Effector CD8-positive, alpha-beta T cell (primary cell): ENCODE data around the gene SNAPC2.
"Not testable (repeated sequence)": the region's sequence is repeated elsewhere in the genome, so short reads cannot be mapped to it uniquely, and the experiment has no call there.

Experiments used
- DNase-seq: peaks from one replicate; lab custom pipeline; 2025; lab: John Stamatoyannopoulos, UW

Gene SNAPC2

DNA sequence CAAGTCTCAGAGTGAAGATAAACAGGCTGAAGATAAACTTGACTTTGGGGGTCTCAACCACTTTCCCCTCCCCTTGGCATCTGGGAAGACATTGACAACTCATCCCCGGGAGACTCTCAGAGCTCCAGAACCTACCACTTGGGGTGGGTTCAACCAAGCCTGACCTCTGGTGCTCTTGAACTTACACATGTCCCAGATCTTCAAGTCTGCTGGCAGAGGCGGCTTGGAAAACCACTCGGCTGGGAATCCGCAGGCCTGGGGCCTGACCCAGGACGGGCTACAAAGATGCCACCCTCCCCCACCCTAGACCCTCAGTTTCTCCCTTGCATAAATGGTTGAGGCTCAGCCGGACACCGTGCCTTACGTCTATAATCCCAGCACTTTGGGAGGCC, 31.3 kb upstream of the SNAPC2 start:
- no peak for DNase-seq

DNA sequence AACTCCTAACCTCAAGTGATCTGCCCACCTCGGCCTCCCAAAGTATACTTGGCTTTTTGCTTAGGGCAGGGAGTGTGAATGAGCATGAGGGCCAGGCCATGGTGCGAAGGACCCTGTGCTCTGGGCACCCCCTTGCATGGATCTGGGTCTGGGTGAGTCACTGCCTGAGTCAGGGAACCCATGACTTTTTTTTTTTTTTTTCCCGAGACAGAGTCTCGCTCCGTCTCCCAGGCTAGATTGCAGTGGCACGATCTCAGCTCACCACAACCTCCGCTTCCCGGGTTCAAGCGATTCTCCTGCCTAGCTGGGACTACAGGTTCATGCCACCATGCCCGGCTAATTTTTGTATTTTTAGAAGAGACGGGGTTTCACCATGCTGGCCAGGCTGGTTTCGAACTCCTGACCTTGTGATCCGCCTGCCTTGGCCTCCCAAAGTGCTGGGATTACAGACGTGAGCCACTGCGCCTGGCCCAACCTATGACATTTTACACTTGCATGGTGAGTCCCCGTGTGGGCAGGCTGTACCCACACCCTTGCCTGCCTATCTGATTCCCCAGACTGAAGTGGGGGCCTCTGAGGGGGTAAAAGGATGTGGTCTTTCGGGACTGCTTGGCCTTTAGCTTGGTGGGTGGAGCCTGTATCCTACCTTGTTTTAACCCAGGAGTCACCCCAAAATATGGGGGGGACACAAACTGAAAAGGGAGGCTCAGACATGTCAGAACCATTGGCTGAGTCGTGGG, 26.6 kb upstream of the SNAPC2 start:
- DNase-seq, result not testable (repeated sequence)

DNA sequence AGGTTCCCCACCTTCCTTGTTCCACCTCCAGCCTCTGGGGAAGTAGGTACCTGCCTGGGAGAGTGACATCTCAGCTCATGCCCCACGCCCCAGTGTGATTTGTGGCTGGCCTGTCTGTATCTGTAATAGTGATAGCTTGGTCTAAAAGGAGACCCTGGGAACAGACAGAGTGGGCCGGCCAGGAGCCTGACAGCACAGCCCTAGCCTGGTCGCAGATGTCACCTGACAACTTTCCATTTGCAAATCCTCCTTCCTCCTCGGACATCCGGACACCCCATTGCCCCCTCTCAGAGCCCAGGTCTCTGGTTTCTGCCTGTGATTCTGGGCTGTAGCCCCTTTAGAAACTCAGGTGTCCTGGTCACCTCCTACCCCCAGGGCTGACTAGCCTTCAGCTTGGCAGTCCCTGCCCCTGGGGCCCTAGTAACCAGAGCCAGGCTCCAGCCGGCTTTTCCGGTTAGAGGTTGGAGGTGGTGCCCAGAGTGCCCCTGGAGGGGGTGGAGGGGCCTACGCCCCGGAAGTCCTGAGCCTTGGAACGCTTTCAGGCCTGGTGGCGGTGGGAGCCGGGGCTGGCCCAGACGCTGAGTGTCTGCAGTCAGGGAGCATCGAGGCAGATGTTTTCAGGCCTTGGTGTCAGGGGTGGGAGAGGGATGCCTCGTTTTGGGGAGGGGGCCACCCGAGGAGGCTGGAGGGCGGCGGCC, 25.4 kb upstream of the SNAPC2 start:
- no peak for DNase-seq

DNA sequence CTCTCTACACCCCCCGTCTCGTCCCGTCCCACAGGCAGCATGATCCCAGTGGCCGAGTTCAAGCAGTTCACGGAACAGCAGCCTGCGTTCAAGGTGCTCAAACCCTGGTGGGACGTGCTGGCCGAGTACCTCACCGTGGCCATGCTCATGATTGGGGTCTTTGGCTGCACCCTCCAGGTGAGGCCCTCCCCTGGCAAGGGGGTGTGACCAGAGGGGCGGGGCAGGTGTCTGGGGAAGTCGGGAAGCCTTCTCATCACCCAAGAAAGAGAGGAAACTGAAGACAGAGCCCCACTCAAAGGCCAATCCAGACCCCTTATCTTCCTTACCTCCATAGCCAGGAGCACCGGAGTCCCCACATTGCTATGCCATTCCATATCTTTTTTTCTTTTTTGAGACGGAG, 24.6 kb upstream of the SNAPC2 start:
- no peak for DNase-seq

DNA sequence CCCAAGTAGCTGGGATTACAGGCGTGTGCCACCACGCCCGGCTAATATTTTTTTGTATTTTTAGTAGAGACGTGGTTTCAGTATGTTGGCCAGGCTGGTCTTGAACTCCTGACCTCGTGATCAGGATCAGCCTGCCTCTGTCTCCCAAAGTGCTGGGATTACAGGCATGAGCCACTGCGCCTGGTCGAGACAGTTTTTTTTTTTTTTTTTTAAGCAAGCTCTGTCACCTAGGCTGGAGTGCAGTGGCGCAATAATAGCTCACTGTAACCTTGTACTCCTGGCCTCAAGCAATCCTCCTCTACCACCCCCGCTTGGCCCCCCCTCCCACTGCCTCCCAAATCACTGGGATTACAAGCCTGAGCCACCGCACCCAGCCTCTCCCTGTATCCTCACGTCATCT, 22.8 kb upstream of the SNAPC2 start:
- no peak for DNase-seq

DNA sequence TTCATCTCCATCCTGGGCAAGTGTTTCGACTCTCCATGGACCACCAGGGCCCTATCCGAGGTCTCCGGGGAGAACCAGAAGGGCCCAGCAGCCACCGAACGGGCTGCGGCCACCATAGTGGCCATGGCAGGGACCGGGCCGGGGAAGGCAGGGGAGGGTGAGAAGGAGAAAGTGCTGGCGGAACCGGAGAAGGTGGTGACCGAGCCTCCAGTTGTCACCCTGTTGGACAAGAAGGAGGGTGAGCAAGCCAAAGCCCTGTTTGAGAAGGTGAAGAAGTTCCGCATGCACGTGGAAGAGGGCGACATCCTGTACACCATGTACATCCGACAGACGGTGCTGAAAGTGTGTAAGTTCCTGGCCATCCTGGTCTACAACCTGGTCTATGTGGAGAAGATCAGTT, 21.2 kb upstream of the SNAPC2 start:
- no peak for DNase-seq

DNA sequence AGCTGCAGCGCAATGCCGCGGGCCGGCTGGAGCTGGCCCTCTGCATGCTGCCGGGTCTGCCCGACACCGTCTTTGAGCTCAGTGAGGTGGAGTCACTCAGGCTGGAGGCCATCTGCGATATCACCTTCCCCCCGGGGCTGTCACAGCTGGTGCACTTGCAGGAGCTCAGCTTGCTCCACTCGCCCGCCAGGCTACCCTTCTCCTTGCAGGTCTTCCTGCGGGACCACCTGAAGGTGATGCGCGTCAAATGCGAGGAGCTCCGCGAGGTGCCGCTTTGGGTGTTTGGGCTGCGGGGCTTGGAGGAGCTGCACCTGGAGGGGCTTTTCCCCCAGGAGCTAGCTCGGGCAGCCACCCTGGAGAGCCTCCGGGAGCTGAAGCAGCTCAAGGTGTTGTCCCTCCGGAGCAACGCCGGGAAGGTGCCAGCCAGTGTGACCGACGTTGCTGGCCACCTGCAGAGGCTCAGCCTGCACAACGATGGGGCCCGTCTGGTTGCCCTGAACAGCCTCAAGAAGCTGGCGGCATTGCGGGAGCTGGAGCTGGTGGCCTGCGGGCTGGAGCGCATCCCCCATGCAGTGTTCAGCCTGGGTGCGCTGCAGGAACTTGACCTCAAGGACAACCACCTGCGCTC, 20.3 kb upstream of the SNAPC2 start:
- DNase-seq, result no peak

DNA sequence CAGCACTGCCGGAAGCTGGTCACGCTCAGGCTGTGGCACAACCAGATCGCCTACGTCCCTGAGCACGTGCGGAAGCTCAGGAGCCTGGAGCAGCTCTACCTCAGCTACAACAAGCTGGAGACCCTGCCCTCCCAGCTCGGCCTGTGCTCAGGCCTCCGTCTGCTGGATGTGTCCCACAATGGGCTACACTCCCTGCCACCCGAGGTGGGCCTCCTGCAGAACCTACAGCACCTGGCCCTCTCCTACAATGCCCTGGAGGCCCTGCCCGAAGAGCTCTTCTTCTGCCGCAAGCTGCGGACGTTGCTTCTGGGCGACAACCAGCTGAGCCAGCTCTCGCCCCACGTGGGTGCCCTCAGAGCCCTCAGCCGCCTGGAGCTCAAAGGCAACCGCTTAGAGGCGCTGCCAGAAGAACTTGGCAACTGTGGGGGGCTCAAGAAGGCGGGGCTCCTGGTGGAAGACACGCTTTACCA, 19.7 kb upstream of the SNAPC2 start:
- DNase-seq, result no peak

DNA sequence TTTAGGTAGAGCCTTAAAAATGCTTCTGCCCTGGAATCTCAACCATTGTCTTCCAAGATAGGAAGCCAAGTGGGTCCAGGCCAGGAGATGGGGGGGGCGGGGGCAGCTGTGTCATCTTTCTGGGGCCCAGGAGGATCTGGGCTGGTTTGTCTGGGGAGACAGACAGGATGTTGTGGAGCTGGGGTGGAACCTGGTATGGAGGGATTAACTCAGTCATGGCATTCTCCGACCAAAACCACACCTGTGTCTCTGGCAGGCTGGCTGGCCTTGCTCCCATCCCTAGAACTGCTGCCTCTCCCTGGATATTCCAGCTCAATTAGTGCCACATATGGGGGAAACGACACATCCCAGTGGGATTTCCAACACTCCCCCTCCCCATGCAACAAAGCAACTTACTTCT, 19.2 kb upstream of the SNAPC2 start:
- no peak for DNase-seq

DNA sequence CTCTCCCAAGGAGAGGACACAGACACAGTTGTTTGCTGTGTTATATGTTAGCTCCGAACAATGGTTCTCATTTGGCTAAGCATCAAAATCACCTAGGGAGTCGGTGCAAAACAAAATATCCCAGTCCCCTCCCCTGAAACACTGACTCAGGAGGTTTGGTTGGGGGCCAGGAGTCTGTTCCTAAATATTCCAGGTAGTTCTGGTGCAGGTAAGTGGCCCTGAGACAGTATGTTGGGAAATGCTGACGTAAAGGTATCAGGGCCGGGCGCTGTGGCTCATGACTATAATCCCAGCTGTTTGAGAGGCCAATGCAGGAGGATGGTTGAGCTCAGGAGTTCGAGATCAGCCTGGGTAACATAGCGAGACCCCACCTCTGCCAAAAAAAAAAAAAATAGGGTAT, 18.8 kb upstream of the SNAPC2 start:
- no peak for DNase-seq

DNA sequence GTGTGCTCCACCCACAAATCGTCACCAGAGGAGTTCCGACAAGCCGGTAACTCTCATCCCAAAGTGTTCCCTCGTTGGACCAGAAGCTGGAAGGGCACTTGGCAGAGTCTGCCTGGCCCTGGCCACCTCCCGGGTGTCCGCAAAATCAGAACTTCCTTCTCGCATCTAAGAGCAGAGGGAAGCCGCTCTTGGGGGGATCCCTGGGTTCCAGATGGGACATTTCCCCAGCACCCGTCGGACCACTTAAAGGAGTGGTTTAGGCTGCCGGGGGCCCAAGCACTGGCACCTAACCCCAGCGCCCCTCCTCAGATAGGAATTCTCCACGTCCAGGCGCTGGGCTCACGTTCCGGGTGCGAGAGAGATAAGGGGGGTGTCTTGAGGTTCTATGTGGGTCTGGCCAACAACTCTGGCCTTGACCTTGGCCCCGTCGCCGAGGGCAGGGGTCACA, 17.3 kb upstream of the SNAPC2 start:
- no peak for DNase-seq

DNA sequence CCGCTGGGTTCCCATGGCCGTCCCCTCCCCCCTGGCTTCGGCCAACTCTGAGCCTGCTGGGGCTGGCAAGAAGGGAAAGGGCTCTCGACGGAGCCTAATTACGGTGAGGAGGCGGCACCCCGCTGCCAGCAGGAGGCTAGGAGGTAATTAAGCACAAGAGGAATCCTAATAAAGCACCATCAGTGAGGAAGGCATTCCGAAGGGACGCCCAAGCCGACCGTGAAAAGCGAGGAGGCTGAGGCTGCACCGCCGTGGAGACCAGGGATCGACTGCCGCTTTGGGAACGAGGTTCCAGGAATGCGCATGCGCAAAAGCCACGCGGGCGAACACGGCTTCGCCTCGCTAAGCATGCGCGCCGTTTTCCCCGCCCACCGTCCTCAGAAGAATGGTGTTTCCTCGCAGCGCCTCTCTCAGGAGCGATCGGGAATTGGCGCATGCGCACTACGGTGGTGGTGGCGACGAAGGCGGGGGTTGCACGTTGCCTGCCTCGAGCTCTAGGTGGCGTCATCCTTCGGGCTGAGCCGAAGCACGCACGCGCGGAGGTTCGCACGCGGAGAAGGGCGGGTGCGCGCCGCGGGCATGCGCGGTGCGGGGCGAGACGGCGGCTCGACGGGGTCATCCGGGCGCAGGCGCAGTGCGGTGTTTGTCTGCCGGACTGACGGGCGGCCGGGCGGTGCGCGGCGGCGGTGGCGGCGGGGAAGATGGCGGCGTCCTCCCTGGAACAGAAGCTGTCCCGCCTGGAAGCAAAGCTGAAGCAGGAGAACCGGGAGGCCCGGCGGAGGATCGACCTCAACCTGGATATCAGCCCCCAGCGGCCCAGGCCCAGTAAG, 16.7 kb upstream of the SNAPC2 start, which contains the start of gene MAP2K7:
Gene MAP2K7 (plus strand): TSS at position 634 of the 830 bp plus-strand sequence. CDS start 68 bp downstream, at position 702.
- DNase-seq, result peak; percentile 100

DNA sequence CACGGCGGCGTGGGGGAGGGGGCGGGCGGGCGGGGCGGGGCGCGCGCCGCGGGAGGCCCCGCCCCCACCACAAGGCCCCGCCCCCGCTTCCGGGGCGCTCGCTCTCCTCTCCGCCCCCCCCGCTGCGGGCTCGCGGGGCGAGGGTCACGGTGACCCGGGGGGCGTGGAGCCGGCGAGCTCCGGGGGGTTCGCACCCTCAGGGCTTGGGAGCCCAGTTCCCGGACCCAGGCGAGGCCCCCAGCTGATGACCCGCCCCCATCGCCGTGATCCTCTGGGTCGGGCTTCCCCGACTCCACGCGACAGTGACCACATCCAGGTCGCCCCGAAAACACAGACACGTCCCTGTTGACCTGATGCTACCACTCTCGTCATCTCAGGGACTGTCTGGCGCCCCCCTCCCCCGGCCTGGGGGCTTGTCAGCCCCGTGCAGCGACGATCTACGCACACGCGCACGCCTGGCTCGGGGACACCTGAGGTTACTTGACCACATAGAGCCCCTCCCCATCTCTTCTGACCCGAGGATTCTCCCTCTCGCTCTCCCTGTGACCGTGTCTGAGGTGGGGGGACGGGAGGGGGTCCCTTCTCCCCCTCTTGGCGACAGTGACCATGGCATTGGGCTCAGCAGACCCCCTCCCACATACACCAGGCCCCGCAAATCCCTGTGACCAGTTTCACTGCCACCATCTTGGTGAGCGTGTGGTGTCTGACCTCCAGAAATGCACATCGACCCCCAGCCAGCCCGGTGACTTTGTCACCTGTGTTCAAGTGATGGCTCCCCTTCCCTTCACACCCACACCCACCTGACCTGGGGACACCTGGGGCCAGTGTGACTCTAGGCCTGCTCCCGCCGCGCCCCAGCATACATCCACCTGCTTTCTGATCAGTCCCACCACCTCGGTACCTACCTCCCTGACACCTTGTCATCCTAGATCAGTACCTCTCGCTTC, 15.8 kb upstream of the SNAPC2 start:
- DNase-seq, result peak; percentile 68

DNA sequence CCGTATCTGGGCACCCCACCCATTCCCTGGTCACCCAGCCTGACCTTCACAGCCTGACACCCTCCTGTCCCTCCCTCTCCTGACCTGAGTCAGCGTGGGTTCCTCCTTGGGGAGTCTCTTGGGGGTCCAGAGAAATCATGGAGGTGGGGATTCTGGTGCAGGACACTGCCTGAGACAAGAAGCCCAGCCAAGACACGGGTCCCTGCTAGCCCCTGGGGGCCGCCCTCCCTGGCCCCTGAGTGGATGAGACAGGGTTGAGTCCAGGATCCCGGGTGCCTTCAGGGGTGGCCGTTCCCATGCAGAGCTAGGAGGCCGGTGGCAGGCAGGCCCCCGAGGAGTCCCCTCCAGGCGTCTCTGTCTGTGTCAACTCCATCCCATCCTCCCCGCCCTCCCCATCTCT, 14.9 kb upstream of the SNAPC2 start:
- no peak for DNase-seq

DNA sequence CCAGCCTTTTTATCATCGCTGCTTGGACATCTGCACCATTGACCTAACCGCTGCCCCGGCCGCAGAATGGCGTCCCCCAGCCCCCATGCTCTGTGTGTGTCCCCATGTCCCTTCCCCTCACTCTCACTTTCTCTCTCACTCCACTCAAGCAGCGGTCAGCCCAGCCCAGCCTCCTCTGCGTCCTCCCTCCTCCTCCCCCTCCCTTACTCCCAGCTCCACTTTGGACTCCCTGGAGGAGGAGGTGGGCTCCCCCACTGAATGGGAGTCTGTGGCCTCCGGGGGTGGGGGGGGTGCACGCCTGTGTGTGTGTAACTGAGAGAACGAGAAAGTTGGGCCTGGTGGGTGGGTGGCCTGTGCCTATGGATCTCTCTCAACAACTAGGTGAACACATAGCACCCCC, 14.3 kb upstream of the SNAPC2 start:
- no peak for DNase-seq

DNA sequence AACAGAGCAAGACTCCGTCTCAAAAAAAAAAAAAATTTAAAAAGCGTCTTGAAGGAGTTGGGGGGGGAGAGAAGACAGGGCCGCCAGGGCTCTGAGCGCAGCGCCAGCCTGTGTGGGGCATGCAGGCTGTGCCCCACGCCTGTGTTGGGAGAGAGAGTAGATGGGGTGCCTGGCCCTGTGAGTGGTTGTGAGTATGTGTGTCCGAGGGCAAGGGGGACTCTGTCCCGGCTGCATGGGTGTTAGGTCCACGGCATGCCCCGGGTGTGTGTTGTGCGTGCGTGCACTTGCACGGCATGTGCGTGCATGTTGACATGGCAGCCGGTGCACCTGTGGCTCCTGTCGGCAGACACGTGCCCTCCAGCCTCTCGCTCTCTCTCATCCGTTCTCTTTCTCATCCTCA, 13.0 kb upstream of the SNAPC2 start:
- no peak for DNase-seq

DNA sequence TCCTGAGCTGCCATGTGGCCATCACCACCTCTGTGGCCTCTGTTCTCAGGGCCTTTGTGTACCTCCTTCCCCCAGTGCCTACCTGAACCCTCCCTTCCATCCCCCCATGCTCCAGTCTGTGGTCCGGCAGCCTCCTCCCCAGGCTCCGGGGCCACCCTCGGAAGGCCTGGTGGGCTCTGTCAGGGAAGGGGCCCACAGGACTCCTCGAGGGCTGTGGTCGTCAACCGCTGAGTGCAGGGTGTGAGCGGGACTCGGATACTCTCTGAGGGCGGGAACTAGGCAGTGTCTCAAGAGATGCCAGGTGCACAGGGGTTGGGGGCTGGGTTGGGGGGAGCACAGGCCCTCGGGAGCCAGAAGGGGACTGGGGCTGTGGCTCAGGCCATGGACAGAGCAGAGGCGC, 12.6 kb upstream of the SNAPC2 start:
- DNase-seq, result no peak

DNA sequence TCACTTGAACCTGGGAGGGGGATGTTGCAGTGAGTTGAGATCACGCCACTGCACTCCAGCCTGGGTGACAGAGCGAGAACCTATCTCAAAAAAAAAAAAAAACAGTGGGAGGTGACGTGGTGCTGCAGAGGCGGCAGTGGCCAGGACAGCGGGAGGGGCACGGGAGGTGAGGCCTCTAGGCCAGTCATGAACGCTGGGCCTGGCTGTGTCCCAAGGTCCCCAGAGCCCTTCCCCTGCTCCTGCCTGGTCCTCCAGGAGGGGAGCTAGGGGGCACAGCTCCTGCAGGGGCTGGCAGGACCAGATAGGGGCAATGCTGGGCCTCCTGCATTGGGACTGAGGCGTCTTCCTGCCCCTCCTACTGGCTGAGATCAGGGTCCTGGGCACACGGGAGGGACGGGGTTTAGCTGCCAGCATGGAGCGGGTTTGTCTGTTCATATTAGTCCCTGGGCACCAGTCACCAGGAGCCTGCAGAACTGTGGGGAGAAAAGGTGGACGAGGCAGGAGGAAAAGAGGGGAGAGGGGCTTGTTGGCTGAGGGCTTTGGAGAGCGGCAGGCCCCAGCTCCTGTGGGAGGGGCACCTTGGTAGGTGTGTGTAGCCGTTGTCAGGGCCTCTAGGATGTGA, 11.9 kb upstream of the SNAPC2 start:
- DNase-seq, result no peak

DNA sequence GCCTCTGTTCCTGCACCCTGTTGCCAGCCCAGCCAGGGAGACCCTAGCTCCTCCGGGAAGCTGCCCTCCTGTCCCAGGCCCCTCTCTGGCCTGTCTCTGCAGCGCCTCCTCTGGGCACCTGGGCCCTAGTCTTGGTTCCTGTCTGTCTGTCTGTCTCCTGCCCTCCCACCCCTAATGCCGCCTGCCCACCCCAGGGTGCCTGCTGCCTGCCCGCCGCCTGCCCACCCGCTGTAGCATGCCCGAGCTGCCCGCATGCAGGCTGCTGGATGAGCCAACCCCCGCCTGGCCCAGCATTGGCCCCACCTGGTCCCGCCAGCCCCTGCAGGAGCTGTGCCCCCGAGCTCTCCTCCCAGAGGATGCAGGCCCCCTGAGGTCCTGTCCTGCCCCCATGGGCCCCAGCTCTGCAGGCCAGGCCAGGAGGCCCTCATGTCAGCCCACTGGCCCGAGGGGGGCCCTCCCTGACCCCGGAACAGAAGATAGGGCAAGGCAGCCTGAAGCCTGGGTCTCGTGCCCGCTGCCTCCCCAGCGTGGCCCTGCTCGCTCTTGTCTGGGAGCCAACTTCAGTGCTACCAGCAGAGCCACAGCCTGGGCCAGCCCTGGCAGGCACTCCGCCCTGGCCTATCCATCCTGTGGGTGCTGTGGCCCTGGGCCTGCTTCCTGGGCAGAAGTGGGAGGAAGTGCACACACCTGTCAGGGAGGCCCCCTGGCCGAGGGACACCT, 11.2 kb upstream of the SNAPC2 start:
- no peak for DNase-seq
